Epidermal melanocyte (primary cell): ENCODE results near the gene FGF4.

Source experiments
- DNase-seq: peaks from one replicate; pipeline ENCODE4 v3.0.0; 2011; ENCODE audit warnings: low spot score; ENCODE audit not compliant: insufficient read length

Gene FGF4

DNA sequence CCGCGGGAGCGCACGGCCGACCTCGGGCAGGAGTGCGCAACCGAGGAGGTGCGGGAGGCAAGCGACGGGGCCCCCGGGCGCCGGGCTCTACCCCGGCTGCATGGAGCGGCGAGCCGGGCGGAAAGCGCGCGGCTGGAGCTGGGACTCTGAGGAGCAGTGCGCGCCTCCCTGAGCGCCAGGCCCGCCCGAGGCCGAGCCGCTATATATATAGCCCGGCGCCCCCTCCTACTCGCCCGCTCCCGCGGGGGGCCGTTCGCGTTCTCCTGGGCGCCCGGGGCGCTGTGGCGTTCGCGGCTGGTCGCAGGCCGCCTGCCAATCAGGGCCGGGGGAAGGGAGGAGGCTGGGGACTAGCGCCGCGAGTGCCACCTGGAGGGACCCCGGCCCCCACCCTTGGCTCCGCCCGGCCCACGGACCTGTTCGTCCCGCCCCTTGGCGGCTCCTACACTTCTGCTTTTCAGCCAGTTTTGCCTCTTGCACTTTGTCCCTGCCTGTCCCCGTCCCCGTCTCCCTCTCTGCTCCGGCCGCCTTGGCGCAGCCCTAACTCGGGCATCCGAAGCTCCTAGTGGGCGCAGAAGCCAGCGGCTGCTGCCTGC lies at the start of gene FGF4:
FGF4 (minus strand) TSS at position 179 of the 593 bp plus-strand sequence. CDS start 257 bp downstream, outside the sequence.
- no peak for DNase-seq

DNA sequence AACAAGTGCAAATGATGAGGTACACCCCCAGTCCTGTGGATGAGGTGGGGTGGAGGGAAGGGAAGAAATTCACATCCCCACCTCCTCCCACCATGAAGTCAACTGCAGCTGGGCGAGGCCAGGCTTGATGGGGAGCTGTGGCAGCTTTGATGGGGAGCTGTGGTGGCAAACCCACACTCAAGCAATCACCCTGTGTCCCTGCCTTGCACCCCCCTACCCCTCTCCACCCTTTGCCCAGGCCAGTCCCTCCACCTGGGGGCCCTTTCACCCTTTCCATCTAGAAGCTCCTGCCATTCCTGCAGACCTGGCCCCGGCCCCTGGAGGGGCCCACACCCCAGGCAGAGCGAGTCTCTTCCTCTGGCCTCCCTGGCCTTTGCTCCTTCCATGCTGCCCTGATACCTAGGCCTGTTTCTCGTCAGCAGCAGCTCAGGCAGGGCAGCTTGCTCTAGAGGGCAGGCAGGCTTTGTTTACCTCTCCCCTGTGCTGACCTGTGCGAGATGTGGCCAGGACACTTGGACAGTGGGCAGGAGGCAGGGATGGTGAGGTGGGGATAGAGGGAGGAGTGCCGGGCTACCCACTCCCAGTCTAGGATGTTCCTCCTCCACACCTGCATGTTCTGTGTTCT lies 48.6 kb upstream of the FGF4 start:
- no peak for DNase-seq

GRCh38 chr11:69822676-69823494 lies 47.7 kb upstream of the FGF4 start:
- DNase-seq: no peak

DNA sequence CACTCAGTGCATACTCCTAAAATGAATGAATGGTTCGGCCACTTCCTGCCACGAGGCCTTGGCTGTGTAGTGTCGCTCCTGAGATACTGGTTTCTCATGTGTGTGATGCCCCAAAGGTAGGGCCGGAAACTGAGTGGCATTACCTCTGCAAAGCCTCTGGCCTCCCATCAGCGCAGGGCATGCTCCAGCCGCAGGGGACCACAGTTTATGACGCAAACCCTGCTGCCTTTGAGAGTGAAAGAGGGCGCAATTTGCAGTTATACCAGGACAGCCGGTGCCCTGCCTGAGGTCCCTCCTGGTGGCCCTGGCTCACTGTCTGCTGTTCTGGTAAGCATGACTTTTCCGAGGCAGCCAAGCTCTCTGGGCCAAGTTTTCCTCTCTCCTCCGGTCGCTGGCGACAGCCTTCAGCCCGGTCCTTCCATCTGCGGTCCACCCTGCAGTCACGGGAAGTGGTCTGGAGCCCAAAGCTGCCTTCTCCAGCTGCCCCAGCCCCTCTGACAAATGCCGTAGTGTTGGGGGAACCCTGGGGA lies 46.4 kb upstream of the FGF4 start:
- no peak for DNase-seq

GRCh38 chr11:69820441-69820840 lies 45.3 kb upstream of the FGF4 start:
- DNase-seq: no peak

DNA sequence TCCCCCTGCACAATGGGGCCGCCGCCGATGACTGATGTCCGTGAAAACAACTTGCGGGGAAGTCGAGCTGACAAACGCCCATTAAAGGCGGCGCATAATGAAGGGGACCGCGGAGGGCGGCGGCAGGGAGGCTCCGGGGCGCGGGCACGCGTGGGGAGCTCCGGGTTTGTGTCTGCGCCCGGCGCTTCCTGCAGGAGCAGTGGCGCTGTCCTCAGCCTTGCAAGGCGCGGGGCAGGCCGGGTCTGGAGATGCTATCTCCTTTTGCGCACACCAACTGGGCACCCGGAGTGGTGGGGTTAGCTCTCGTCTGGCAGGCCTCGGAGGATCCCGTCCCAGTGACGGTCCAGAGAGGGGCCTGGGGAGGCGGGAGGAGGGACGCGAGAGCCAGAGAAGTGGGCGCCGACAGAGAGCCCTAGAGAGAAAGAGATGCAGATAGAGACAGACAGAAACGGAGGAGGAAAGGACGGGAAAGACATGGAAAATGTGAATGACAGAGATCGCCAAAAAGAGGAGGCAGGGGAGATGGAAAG lies 44.5 kb upstream of the FGF4 start:
- no peak for DNase-seq

- no peak for DNase-seq
These were observed 43.7 kb upstream of the FGF4 start, which contains the start of gene FGF3 for GRCh38 chr11:69818603-69819441. FGF3 (minus strand) TSS chr11:69819416; CDS start chr11:69818933, 483 bp downstream.

GRCh38 chr11:69818231-69818602 lies 43.1 kb upstream of the FGF4 start:
- no peak for DNase-seq

DNA sequence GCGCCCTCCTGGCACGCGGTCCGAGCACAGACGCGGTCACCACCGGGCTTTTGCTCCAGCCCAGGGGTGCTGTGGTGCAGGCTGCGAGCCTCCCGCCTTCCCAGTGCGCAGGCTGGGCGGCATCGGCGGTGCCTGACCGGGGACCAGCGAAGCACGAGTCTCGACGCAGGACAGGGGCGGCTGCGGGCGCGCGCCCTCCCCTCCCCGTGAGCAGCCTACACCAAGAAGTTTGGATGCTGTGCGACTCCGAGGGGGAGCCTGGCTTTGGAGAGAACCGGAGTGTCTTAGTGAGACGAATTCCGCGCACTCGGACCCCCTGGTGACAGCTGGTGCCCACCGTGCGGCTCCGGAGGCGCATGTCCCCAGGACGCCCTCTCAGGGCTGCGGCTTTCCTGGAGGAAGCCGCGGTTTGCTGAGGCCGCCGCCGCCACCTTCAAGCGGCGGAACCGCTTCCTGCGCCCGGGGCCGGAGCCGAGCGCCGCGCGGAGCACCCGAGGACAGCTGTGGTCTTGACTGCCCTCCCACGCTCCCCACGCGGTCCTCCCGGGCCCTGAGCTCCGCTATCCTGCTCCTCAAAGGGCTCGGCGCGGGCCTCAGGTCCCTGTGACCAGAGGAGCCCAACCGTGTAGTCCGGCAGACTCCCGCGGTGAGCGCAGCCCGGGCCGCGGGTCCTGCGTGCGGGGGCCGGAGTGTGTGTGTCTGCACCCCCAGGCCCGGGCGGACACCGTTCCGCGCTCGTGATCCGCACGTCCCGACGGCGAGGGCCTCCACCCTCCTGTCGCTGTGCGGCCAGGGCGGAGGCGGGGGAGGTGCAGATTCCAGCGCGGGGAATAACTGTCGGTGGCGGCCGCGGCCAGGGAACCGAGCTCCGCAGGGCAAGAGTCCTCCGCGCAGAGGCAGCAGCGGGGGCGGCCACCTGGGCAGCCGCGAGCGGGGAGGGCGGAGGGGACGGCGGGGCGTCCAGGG lies 42.4 kb upstream of the FGF4 start:
- DNase-seq: no peak

DNA sequence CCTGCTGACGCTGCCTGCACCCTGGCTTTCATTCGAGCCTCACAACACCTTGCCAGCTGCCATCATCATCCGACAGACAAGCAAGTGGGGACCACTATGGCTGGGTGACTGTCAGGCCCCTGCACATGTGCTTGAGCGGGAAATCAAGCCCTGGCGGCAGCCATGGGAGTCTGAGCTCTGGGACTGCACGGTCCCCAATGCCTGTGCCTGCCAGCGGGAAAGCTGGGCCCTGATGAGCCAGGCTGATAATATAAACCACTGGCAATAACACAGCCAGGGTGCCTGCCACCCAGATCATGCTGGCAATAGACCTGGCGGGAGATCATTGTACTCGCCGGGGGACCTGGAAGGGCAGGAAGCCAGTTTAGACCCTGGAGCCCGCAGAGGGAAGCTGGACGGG lies 41.5 kb upstream of the FGF4 start:
- DNase-seq: no peak

DNA sequence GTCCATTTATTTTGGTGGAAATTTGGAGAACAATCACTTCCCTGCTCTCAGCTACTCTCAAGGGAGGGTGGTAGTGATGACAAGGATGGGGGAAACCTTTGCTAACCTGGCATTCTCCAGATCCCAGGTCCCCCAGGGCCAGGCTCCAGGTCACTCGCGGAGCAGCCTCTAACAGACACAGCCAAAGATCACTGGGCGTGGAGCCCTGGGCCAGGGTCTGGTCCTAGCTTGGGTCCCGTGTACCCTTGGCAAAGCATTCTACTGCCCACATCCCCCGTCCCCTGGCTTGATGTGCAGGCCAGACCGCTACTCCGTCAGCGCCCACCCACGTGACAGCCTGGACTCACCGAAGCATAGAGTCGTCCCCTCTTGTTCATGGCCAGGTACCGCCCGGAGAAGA lies 40.8 kb upstream of the FGF4 start:
- no peak for DNase-seq

- DNase-seq: no peak
These were observed 39.8 kb upstream of the FGF4 start for GRCh38 chr11:69814902-69815301.

DNA sequence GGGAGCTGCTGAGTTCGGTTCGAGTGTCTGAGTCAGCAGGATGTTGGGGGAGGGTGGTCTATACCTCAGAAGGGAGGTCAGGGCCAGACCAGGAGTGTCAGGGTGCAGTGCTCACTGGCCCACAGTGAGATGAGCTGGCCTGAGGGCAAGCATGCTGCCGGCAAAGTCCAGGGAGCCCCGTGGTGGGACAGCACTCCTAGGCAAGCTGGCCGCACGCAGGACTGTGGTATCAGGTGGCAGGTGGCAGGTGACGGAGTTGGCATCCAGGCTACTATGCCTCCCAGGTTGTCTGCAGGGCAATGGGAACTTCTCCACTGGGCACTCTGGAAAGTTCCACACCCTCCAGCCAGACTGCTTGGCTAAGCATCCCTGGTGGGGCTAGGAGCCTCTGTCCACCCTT lies 39.3 kb upstream of the FGF4 start:
- DNase-seq: no peak

DNA sequence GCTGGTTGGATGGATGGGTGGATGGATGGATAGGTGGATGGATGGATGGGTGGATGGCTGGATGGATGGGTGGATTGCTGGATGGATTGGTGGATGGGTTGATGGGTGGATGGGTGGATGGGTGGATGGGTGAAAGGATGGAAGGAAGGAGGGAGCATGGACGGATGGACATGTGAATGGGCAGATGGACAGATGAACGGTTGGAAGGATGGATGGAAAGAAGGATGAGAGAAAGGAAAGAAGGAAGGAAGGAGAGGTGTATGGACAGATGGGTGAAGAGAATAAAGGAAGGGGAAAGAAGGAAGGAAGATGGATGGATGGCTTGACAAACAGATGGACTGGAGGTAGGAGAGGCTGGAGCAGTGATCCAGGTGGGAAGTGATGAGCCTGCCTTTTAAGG lies 38.7 kb upstream of the FGF4 start:
- DNase-seq: no peak

- DNase-seq: no peak
These were observed 37.8 kb upstream of the FGF4 start for GRCh38 chr11:69812946-69813345.

DNA sequence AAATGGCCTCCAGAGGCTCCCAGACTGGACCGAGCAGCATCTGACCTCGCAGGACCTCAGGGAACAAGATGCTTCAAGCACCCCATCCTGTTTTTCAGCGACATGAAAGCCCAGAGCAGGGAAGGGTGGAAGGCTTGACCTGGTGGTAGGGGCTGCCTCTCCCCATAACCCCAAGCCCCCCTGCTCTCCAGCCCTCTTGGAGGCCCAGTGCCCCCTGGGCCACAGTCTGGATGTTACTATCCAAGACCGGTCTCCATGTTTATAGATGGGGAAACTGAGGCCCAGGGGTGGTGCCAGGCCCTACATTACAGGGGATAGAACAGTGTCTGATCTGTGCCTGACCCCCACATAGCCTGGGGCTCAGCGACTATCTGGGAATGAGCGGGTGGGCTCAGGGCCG lies 37.1 kb upstream of the FGF4 start:
- DNase-seq: no peak

DNA sequence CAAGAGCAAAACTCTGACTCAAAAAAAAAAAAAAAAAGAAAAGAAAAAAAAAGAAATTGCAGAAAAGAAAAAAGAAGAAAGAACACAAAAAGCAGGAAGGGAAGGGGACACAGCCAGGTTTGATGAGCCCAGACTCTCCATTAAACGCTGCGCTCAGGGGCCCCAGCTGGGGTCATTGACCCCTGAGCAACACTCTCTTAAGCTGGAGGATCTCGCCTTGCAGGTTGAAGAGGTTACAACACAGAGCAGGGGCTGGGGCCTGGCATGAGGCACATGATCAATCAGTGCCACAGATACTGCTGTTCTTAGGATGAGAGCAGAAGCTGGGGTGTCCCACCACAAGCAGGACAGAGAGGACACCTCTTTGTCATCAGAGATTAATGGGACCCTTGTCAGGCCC lies 36.3 kb upstream of the FGF4 start:
- DNase-seq: no peak

- DNase-seq: no peak
These were observed 35.4 kb upstream of the FGF4 start for GRCh38 chr11:69810289-69811118.

DNA sequence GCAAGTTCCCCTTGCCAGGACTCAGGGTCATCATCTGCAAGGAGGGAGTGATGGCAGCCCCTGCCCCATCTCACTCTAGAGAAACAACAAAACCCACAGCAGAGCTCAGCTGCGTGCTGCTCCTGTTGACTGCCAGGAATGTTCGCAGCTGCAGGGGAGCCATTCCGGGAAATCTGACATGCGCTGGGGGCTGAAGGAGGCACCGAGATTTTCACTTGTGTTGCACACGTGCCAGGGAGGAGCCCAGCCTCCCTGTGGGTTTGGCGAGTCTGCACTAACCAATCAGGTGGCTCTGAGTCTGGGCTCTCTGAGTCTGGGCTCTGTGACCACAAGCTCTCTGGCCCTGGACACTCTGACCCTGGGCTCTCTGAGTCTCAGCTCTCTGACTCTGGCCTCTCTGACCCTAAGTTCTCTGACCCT lies 33.5 kb upstream of the FGF4 start:
- no peak for DNase-seq
